Panc1 (cell line): ENCODE measurements around the gene TMCC1. TPM values are rescaled to one million over a fixed set of nuclear protein-coding genes. Genes with fewer than 3 reads are reported as not detected.
"Not testable (repeated sequence)": the region's sequence is repeated elsewhere in the genome, so short reads cannot be mapped to it uniquely, and the experiment has no call there.

Experiments used
- ATAC-seq: fragments of 200-7000 bp; cut with Tn5 transposase; 2 replicates; pipeline ENCODE4 v1.9.1; 2020; ENCODE audit warnings: mild to moderate bottlenecking, moderate library complexity
- BruUV-seq: library from RNA; stranded (reverse); fragments of 400-500 nt; replicated peaks from 2 replicates; lab custom pipeline; 2021; lab: Mats Ljungman, UMichigan
- CTCF ChIA-PET: fragments of 300-600 bp; sonication (Branson Sonifier 250); formaldehyde crosslinking; loops from one replicate; lab custom pipeline; 2022; ENCODE audit warnings: antibody characterized with exemption; lab: Charles Lee
- POLR2A ChIA-PET: fragments of 300-600 bp; sonication (Branson Sonifier 250); formaldehyde crosslinking; loops from one replicate; lab custom pipeline; 2022; ENCODE audit warnings: antibody characterized with exemption; lab: Charles Lee
- DNase-seq: peaks from one replicate; pipeline ENCODE4 v3.0.0-alpha.2; 2010; ENCODE audit warnings: low read depth, low spot score
- H3K27ac ChIP-seq: 2 replicates; pipeline ENCODE4 v1.5.1; 2011; ENCODE audit warnings: mild to moderate bottlenecking, low read length, inconsistent platforms
- H3K27me3 ChIP-seq: fragments of 200-500 bp; sonication (Bioruptor generic); 2 replicates; pipeline ENCODE4 v1.6.0; 2014; ENCODE audit warnings: low read length, inconsistent platforms; ENCODE audit not compliant: control insufficient read depth, insufficient read depth
- H3K36me3 ChIP-seq: fragments of 200-500 bp; sonication (Bioruptor generic); 2 replicates; pipeline ENCODE4 v1.5.1; 2014; ENCODE audit warnings: inconsistent platforms, mild to moderate bottlenecking, low read length, moderate library complexity; ENCODE audit not compliant: control insufficient read depth, insufficient read depth
- H3K4me1 ChIP-seq: 2 replicates; pipeline ENCODE4 v1.5.1; 2011; ENCODE audit warnings: inconsistent platforms, mild to moderate bottlenecking, low read length, moderate library complexity; ENCODE audit not compliant: control insufficient read depth, insufficient read depth
- H3K4me3 ChIP-seq, 2 experiments: 2 replicates each; pipeline ENCODE4 v1.5.1; 2011 to 2012; ENCODE audit warnings: low read depth in 2 of 2, low read length in 2 of 2, mild to moderate bottlenecking in 2 of 2, inconsistent platforms in 1 of 2, moderate library complexity in 1 of 2
- H3K9me3 ChIP-seq: fragments of 200-500 bp; sonication (Bioruptor generic); 2 replicates; pipeline ENCODE4 v1.5.1; 2014; ENCODE audit warnings: low read depth, mild to moderate bottlenecking, inconsistent platforms, low read length, moderate library complexity; ENCODE audit not compliant: control insufficient read depth, insufficient read depth
- POLR2AphosphoS5 ChIP-seq: IDR thresholded peaks from 2 replicates; pipeline ENCODE4 v1.6.1; 2012; ENCODE audit warnings: mild to moderate bottlenecking, low read depth, low read length, moderate library complexity
- SIN3A ChIP-seq: IDR thresholded peaks from 2 replicates; pipeline ENCODE4 v1.6.1; 2012; ENCODE audit warnings: low read depth, mild to moderate bottlenecking, low read length, moderate library complexity, borderline replicate concordance; ENCODE audit not compliant: insufficient read depth
- TCF7L2 ChIP-seq: IDR thresholded peaks from 2 replicates; pipeline ENCODE4 v1.6.1; 2011; ENCODE audit warnings: mild to moderate bottlenecking, low read depth, low read length, inconsistent platforms
- in situ Hi-C: cut with HindIII; loops from 2 replicates; pipeline ENCODE4 v1.10.0; 2016; ENCODE audit warnings: low sequenced_read_pairs, low pct_unique_long_range_greater_than_20kb
- intact Hi-C: fragments of 100-400 bp; cut with micrococcal nuclease; formaldehyde crosslinking; loops from one replicate; pipeline ENCODE4 v1.10.0; 2022; ENCODE audit not compliant: unreplicated experiment
- total RNA-seq: library from RNA; stranded (reverse); gene quantifications from one replicate; pipeline ENCODE4 v1.2.1, GENCODE V29; 2021; ENCODE audit not compliant: unreplicated experiment
- TF ChIP-seq, protein P1 (sequence below), 2 experiments: IDR thresholded peaks; 2 replicates each; pipeline ENCODE4 v1.6.1; 2011 to 2012; ENCODE audit warnings: low read depth in 2 of 2, control low read depth in 1 of 2, low read length in 1 of 2, mild to moderate bottlenecking in 1 of 2, moderate library complexity in 1 of 2; ENCODE audit not compliant: insufficient read depth in 1 of 2
- TF ChIP-seq, protein P2 (sequence below): fragments of 450-650 bp; IDR thresholded peaks from 2 replicates; pipeline ENCODE4 v1.5.1; 2017; ENCODE audit warnings: mild to moderate bottlenecking

TMCC1 gene
- total RNA-seq, 1 experiment from 2014 or later = 33.2 TPM

DNA sequence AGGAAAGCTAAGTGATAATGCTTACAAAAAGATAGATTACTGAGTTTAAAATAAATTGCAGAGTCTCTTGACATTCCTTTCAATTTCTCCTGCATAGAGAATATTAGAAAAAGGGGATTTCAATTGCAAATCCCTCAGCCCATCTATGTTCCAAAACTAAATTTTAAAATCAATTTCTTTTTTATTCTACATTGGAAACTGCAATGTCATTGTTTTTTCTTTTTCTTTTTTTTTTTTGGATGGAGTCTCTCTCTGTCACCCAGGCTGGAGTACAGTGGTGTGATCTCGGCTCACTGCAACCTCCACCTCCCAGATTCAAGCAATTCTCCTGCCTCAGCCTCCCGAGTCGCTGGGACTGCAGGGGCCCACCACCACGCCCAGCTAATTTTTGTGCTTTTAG, 15.7 kb upstream of the TMCC1 start:
- DNase-seq, H3K27me3 ChIP-seq, H3K36me3 ChIP-seq, BruUV-seq, ATAC-seq, intact Hi-C loops, H3K27ac ChIP-seq, H3K4me3 ChIP-seq, H3K4me1 ChIP-seq, CTCF ChIA-PET, in situ Hi-C loops: not testable (repeated sequence)
- peaks cover 25% of the 10 kb centered on the region; the same call in 1 of the 2 replicates for H3K9me3 ChIP-seq
- POLR2A ChIA-PET = interaction anchor here (0.6 kb wide), 1 partner anchor 285 kb away, joined by 3 read pairs; no protein-coding TSS in a partner anchor

DNA sequence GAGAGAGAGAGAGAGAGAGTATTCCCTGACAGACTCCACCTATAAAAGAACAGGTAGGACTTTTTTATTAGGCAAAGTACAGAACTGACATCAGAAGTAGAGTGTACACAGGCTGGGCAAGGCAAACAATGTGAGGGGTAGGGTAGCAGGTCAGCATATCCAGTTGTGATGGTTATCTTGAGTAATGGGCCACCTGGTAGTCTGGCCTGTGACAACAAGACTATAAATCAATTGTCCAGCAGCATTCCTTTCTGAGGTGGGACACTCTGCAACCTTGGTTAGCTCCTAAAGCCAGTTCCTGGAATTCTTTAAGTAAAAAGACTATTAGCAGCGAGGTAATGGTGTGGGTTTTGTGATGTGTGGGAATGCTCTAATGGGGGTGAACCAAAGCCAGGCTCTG, 14.9 kb upstream of the TMCC1 start:
- DNase-seq = no peak
- intact Hi-C loops = no loop called here
- Histone ChIP-seq H3K9me3 (peaks cover 30% of the 10 kb centered on the region), H3K27ac (no peak overlapping the region), H3K4me1 (no peaks in the 10 kb centered on the region), H3K36me3 (no peaks in the 10 kb centered on the region), H3K27me3 (no peaks in the 10 kb centered on the region), H3K4me3 (no peak overlapping the region)
- no peak; the same call in 1 of the 2 replicates for ATAC-seq
- TF ChIP-seq SIN3A = no peak
- TF ChIP-seq, protein P1, sequence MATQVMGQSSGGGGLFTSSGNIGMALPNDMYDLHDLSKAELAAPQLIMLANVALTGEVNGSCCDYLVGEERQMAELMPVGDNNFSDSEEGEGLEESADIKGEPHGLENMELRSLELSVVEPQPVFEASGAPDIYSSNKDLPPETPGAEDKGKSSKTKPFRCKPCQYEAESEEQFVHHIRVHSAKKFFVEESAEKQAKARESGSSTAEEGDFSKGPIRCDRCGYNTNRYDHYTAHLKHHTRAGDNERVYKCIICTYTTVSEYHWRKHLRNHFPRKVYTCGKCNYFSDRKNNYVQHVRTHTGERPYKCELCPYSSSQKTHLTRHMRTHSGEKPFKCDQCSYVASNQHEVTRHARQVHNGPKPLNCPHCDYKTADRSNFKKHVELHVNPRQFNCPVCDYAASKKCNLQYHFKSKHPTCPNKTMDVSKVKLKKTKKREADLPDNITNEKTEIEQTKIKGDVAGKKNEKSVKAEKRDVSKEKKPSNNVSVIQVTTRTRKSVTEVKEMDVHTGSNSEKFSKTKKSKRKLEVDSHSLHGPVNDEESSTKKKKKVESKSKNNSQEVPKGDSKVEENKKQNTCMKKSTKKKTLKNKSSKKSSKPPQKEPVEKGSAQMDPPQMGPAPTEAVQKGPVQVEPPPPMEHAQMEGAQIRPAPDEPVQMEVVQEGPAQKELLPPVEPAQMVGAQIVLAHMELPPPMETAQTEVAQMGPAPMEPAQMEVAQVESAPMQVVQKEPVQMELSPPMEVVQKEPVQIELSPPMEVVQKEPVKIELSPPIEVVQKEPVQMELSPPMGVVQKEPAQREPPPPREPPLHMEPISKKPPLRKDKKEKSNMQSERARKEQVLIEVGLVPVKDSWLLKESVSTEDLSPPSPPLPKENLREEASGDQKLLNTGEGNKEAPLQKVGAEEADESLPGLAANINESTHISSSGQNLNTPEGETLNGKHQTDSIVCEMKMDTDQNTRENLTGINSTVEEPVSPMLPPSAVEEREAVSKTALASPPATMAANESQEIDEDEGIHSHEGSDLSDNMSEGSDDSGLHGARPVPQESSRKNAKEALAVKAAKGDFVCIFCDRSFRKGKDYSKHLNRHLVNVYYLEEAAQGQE (IDR thresholded peaks at IDR 0.05; ENCODE audit: insufficient read depth in 1 of 2, low read depth in 2 of 2, low read length in 1 of 2) = no peak
- BruUV-seq = no TSS peak
- ChIA-PET CTCF (no interaction called here), POLR2A (no interaction called here)
- in situ Hi-C loops = no loop called here

DNA sequence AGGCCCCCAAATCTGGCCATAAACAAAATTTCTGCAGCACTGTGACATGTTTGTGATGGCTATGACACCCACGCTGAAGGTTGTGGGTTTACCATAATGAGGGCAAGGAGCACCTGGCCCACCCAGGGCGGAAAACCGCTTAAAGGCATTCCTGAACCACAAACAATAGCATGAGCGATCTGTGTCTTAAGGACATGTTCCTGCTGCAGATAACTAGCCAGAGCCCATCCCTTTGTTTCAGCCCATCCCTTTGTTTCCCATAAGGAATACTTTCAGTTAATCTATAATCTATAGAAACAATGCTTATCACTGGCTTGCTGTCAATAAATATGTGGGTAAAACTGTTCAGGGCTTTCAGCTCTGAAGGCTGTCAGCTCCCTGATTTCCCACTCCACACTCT, 7.8 kb upstream of the TMCC1 start:
- H3K4me3 ChIP-seq, H3K4me1 ChIP-seq, CTCF ChIA-PET, DNase-seq, in situ Hi-C loops, H3K36me3 ChIP-seq, H3K27ac ChIP-seq, intact Hi-C loops, ATAC-seq, POLR2A ChIA-PET, H3K27me3 ChIP-seq, BruUV-seq: not testable (repeated sequence)
- H3K9me3 ChIP-seq = peaks cover 25% of the 10 kb centered on the region

DNA sequence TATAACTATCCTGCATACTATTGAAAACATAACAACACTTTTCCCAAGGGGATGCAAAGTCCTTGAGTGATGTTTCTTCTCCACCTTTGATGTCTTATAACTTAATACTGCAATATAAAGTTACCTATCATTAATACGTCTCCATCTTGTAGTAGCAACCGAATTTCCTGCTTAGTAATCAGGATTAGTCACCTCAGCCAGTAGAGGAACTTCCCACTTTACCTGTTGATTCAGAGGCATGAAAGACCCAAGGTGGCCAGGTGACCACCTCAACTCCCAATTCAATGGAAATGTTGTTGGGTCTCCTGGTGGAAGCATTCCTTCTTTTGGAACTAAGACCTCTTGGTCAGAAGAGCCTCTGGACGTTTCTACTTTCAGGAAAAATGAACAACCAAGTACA, 3.5 kb upstream of the TMCC1 start:
- Histone ChIP-seq H3K36me3 (no peaks in the 10 kb centered on the region), H3K9me3 (peaks cover 5% of the 10 kb centered on the region; the same call in 1 of the 2 replicates), H3K4me1 (peaks cover 6% of the 10 kb centered on the region; the same call in 1 of the 2 replicates), H3K27ac (no peak overlapping the region), H3K27me3 (no peaks in the 10 kb centered on the region), H3K4me3 (no peak overlapping the region)
- ChIA-PET CTCF (no interaction called here), POLR2A (no interaction called here)
- TF ChIP-seq POLR2AphosphoS5 (no peak), SIN3A (no peak), TCF7L2 (no peak)
- TF ChIP-seq, protein P2, sequence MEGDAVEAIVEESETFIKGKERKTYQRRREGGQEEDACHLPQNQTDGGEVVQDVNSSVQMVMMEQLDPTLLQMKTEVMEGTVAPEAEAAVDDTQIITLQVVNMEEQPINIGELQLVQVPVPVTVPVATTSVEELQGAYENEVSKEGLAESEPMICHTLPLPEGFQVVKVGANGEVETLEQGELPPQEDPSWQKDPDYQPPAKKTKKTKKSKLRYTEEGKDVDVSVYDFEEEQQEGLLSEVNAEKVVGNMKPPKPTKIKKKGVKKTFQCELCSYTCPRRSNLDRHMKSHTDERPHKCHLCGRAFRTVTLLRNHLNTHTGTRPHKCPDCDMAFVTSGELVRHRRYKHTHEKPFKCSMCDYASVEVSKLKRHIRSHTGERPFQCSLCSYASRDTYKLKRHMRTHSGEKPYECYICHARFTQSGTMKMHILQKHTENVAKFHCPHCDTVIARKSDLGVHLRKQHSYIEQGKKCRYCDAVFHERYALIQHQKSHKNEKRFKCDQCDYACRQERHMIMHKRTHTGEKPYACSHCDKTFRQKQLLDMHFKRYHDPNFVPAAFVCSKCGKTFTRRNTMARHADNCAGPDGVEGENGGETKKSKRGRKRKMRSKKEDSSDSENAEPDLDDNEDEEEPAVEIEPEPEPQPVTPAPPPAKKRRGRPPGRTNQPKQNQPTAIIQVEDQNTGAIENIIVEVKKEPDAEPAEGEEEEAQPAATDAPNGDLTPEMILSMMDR = no peak
- TF ChIP-seq, protein P1 (IDR thresholded peaks at IDR 0.05; ENCODE audit: insufficient read depth in 1 of 2, low read depth in 2 of 2, low read length in 1 of 2) = no peak
- no TSS peak for BruUV-seq
- ATAC-seq = no peak
- in situ Hi-C loops (no loop called here), intact Hi-C loops (no loop called here)
- no peak for DNase-seq
